SKM-1 (cell line): ENCODE results near the gene TRIM7.
"Not testable (repeated sequence)": the region's sequence is repeated elsewhere in the genome, so short reads cannot be mapped to it uniquely, and the experiment has no call there.

Experiments used
- DNase-seq: peaks from one replicate; lab custom pipeline; 2025; ENCODE audit not compliant: unreplicated experiment; lab: John Stamatoyannopoulos, UW

The TRIM7 gene

DNA sequence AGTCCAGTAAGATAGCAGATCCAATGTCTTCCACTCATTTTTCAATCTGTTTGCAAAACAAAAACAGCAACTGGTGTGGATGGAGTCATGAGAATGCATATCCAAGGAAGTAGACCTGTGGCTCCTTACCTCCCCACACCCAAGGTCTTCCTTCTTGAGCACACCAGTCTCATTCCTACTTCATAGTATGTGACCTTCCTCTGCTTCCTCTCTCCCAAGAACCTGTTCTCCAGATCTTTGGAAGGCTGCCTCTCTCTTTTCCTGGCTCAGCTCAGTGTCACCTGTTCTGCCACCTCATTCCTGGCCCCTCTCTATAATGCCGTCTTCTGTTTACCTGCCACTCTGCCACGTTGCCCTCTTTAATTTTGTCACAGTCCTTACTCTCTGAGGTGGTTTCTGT, 7.9 kb upstream of the TRIM7 start:
- no peak for DNase-seq

DNA sequence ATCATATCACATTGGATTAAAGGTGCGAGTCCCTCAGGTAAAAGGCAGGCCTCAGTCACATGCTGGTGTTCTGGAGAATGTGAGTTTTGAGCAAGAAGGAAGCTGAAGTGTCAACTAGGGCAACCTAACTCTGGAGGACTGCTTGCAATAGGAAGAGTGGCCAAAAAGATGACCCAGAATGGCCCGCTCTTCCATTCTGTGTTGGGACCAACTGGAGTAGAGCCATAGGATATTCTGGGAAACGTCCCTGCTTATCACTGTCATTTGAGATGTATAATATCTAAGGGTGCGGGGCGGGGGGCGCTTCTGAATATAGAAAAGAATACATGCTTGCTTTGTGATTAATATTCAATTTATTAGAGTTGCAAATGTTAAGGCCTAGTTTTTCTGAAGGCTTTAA, 7.1 kb upstream of the TRIM7 start:
- DNase-seq = no peak

GRCh38 chr5:181211208-181211607, 6.2 kb upstream of the TRIM7 start:
- no peak for DNase-seq

DNA sequence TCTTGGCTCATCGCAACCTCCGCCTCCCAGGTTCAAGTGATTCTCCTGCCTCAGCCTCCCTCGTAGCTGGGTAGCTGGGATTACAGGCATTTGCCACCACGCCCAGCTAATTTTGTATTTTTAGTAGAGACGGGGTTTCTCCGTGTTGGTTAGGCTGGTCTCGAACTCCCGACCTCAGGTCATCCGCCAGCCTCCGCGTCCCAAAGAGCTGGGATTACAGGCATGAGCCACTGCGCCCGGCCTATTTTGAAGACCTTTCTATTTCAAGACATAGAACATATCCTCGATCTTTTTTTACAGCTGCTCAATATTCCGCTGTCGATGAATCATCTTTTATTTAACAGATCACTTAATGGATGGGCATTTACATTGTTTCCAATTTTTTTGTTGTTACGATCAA, 5.7 kb upstream of the TRIM7 start:
- not testable (repeated sequence) for DNase-seq

- DNase-seq = not testable (repeated sequence)
Measured at GRCh38 chr5:181210148-181210547, 5.2 kb upstream of the TRIM7 start.

GRCh38 chr5:181209006-181209405, 4.0 kb upstream of the TRIM7 start:
- not testable (repeated sequence) for DNase-seq

- no peak for DNase-seq
Measured at GRCh38 chr5:181207960-181208253, 2.9 kb upstream of the TRIM7 start.

DNA sequence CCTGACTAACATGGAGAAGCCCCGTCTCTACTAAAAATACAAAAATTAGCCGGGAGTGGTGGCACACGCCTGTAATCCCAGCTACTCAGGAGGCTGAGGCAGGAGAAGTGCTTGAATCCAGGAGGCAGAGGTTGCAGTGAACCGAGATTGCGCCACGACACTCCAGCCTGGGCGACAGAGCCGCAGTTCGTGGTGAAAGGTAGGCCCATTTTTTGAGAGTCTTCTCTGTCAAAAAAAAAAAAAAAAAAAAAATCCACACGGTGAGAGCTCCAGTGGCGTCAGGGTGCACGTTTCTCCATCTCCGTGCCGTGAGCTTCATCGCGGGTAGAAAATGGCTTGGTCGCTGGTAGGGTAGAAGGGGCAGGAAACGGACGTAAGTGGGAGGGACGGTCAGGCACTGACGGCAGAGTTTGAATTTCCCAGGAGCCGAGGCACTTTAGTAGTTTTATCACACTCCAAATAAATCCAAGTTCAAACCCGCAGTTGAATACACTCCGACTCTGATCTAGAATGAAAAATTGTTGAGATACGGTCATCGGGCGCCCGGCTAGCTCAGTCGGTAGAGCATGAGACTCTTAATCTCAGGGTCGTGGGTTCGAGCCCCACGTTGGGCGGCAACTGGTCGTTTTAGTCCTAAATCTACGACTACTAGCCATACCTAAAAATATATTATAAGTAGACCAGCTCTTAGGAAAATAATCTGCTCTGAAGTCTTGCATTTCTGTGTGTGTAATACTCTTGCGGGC, 2.4 kb upstream of the TRIM7 start:
- no peak for DNase-seq

GRCh38 chr5:181205761-181206649, 1.0 kb upstream of the TRIM7 start:
- DNase-seq = no peak

DNA sequence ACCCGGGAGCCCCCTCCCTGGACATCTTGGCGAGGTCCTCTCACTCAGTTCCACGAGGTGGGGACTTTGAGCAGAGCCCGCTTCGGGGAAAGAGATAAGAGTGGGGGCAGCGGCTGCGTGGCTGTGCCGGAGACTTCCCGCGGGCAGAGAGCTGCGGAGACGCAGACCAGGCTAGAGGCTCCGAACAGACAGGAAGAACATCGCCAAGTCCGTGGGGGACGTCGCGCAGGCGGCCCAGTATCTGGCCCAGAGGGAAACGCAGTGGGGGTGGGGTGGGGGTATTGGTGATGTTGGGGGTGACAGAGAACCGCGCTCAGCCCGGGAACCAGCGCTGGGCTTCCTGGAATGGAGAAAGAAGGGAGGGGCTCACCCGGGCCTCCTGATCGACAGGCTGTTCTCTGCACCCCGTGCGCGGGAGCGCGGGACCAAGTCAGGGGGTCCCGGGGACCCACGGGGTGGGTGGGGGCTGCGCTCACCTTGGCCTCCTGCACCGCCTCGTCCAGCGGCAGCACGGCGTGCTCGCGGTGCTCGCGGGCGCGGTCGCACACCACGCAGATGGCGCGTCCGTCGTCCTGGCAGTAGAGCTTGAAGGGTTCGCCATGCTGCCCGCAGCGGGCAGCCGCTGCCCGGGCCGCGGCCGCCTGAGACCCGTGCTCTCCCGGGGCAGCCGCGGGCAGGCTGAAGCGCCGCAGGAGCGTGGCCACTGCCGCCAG, 727 bp downstream of the TRIM7 start:
- no peak for DNase-seq

DNA sequence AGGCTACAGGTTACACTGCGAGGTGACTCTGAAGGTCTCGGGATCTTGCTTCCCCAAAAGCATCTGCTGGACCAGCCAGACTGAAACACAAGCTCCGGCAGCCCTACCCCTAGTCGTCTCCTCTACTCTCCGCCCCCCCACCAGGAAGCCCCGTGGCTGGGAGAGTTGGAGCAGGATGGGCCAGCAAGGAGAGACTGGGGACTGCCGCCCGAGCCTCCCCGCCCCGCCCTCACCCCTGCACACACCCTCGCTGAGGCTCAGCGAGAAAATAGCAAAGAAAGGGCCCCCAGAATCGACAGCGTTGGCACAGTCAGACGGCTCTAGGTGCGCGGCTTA, 1.3 kb downstream of the TRIM7 start:
- DNase-seq = no peak

DNA sequence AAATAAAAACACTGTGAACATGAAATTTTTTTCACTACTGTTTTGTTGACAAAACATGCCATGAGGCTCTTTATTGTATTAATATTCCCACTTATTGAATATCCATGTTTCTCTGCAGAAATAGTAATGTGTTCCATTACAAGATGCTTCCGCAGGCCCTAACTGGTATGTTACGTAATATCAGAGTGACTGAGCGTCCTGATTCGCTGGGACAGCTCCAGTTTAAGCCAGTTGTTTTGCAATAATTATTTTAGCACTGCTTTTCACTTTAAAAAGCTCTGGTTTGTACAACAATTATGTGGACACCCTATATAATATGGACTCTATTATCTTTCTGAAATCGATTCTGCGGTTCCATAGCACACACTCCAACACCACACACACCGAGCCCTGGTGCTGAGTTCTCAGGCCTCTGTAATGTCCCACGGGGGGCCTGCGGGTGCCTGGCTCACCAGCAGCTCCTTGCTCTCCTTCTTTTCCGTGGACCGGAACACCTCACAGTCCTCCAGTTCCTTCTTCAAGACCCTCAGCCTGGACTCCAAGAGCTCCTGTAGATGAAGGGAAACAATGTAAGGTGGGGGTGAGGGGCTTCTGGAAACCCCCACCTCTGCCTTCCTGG, 1.8 kb downstream of the TRIM7 start:
- DNase-seq = no peak

- no peak for DNase-seq
Measured at GRCh38 chr5:181200816-181201215, 4.2 kb downstream of the TRIM7 start.

DNA sequence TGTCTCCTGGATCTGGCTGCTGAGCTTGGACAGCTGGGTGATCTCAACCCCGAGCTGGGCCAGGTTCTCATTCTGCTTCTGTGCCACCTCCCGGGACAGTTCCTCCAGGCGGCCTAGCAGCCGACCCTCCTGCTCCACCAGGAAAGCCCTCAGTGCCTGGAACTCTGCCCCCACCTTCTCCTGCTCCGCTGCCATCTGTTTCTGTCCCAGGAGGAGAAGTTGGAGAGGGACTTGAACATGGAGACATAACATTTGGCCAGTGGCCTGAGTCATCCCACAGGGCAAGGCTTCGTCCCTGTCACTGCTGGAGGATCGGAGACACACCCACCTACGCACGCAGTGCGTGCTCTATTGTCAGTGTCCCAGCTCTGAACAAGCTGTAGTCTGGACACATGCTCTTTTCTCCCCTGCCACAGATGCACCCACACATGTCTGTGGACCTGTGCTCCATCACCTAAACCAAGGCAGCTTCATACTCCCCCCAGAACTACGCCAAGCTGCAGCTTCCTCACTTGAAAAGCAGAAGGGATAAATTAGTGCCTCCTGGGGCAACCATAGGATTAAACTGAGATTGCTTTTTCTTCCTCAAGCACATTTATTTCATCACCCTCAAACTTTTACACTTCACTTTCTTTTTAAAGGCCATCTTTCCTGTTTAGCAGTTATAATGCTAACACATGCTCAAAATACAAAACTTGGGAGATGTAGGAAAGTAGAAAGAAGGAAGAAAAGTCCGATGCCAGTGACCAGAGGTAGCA, 4.9 kb downstream of the TRIM7 start:
- no peak for DNase-seq

GRCh38 chr5:181198905-181199519, 6.0 kb downstream of the TRIM7 start:
- DNase-seq = no peak

GRCh38 chr5:181198106-181198685, 6.8 kb downstream of the TRIM7 start:
- DNase-seq = no peak

DNA sequence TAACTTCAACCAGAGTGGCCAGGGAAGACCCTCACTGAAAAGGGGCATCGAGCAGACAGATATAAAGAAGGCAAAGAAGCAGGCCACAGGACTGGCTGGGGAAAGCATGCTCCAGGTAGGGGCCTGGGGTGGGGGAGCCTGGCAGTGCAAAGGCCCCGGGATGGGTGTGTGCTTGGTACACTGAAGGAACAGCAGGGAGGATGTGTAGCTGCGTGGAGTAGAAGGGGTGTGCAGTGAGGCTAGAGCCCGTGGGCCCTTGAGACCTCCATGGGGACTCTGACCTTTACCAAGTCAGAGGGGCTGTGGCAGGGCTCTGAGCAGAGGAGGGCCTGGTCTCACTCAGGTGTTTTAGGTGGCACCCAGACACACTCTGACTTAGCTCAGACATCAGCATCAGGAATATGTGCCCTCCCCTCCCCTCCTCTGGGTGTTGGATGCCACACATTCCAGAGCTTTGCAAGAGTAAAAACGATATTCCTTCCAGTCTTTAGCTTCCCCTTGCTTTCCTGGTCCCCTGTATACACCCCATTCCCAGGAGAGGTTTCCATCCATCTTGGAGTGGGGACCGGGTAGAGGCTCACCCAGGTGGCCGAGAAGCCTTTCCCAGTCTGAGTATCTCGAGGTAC, 7.6 kb downstream of the TRIM7 start:
- no peak for DNase-seq

- no peak for DNase-seq
Measured at GRCh38 chr5:181195249-181195761, 9.7 kb downstream of the TRIM7 start.

DNA sequence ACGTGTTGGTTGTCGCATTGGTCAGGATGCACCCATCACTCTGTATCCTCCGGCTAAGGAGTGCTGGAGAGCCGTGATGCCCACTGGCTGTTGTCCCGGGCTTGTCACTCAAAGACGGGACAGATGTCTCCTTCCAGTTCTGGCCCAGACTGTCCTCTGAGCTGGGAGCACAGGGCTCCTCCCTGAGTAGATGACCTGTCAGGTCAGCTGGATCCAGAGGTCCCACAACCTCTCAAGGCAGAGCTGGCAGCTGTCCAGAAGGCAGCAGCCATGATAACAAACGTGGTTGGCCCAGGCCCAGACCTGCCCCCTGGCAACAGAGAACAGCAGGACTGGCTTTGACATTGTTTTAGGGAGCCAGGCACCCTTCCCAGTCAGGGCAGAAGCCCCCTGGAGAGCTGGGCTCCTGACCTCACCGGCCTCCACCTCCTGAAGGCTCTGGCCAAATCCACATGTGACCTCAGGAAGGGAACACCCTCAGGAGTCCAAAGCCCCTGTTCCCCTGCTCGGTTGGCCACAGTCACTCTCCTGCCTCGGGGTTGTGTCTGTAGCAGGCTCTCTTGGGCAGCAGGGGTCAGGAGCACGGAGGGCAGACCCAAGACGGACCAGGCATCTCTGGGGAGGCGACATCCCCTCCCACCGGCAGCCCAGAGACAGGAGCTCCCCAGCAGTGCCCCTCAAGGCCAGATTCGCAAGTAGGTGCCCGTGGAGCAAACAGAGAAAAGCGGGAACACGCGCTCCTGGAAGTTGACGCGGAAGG, 10.3 kb downstream of the TRIM7 start:
- DNase-seq = no peak
